ENCODE results near the gene NUMB.

The NUMB gene

GRCh38 chr14:73466861-73467260 lies 8.5 kb upstream of the NUMB start:
- no peak overlapping the region for H3K4me3 ChIP-seq (ENCODE audit: low read depth, low read length)
- TF ChIP-seq CTCF (IDR thresholded peaks at IDR 0.05; ENCODE audit: borderline replicate concordance, insufficient read depth, low read depth, low read length), result no peak

- no peak for TF ChIP-seq CTCF (IDR thresholded peaks at IDR 0.05; ENCODE audit: borderline replicate concordance, insufficient read depth, low read depth, low read length)
- H3K4me3 ChIP-seq (ENCODE audit: low read depth, low read length), result no peak overlapping the region
Observed at GRCh38 chr14:73465823-73466532, 7.6 kb upstream of the NUMB start.

GRCh38 chr14:73463411-73463810 lies 5.1 kb upstream of the NUMB start:
- TF ChIP-seq CTCF (IDR thresholded peaks at IDR 0.05; ENCODE audit: borderline replicate concordance, insufficient read depth, low read depth, low read length), result no peak
- no peak overlapping the region for H3K4me3 ChIP-seq (ENCODE audit: low read depth, low read length)

- no peak for TF ChIP-seq CTCF (IDR thresholded peaks at IDR 0.05; ENCODE audit: borderline replicate concordance, insufficient read depth, low read depth, low read length)
- no peak overlapping the region for H3K4me3 ChIP-seq (ENCODE audit: low read depth, low read length)
Observed at GRCh38 chr14:73462815-73463214, 4.5 kb upstream of the NUMB start.

GRCh38 chr14:73462048-73462715 lies 3.8 kb upstream of the NUMB start:
- no peak for TF ChIP-seq CTCF (IDR thresholded peaks at IDR 0.05; ENCODE audit: borderline replicate concordance, insufficient read depth, low read depth, low read length)
- no peak overlapping the region for H3K4me3 ChIP-seq (ENCODE audit: low read depth, low read length)

GRCh38 chr14:73461478-73462047 lies 3.2 kb upstream of the NUMB start:
- TF ChIP-seq CTCF (IDR thresholded peaks at IDR 0.05; ENCODE audit: borderline replicate concordance, insufficient read depth, low read depth, low read length), result no peak
- H3K4me3 ChIP-seq (ENCODE audit: low read depth, low read length), result no peak overlapping the region
